Smooth muscle cell (in vitro differentiated cells): ENCODE measurements around the gene RBM3. TPM values are rescaled to one million over a fixed set of nuclear protein-coding genes. Genes with fewer than 3 reads are reported as not detected.

Experiments used
- DNase-seq: peaks from one replicate; lab custom pipeline; 2025; ENCODE audit not compliant: unreplicated experiment; lab: John Stamatoyannopoulos, UW
- H2AFZ ChIP-seq: fragments of 200-600 bp; sonication (generic); 2 replicates; pipeline ENCODE4 v1.6.0; 2016; ENCODE audit warnings: antibody characterized with exemption, low read depth, mild to moderate bottlenecking
- H3F3A ChIP-seq: fragments of 200-600 bp; sonication (generic); 2 replicates; pipeline ENCODE4 v1.6.0; 2017; ENCODE audit warnings: antibody characterized with exemption, low read depth
- H3K27ac ChIP-seq: fragments of 200-600 bp; sonication (generic); 2 replicates; pipeline ENCODE4 v1.5.1; 2016; ENCODE audit warnings: low read depth, mild to moderate bottlenecking
- H3K27me3 ChIP-seq: fragments of 200-600 bp; sonication (generic); 2 replicates; pipeline ENCODE4 v1.6.1; 2016; ENCODE audit warnings: low read depth, mild to moderate bottlenecking
- H3K36me3 ChIP-seq: fragments of 200-600 bp; sonication (generic); 2 replicates; pipeline ENCODE4 v1.5.1; 2016; ENCODE audit warnings: low read depth
- H3K4me1 ChIP-seq: fragments of 200-600 bp; sonication (generic); 2 replicates; pipeline ENCODE4 v1.5.1; 2016; ENCODE audit warnings: low read depth
- H3K4me2 ChIP-seq: fragments of 200-600 bp; sonication (generic); 2 replicates; pipeline ENCODE4 v1.6.0; 2016; ENCODE audit warnings: mild to moderate bottlenecking
- H3K4me3 ChIP-seq: fragments of 200-600 bp; sonication (generic); 2 replicates; pipeline ENCODE4 v1.5.1; 2016; ENCODE audit warnings: mild to moderate bottlenecking
- H3K79me2 ChIP-seq: fragments of 200-600 bp; sonication (generic); 2 replicates; pipeline ENCODE4 v1.6.0; 2016; ENCODE audit warnings: low read depth, mild to moderate bottlenecking
- H3K9ac ChIP-seq: fragments of 200-600 bp; sonication (generic); 2 replicates; pipeline ENCODE4 v1.6.0; 2016; ENCODE audit warnings: low read depth
- H3K9me3 ChIP-seq: fragments of 200-600 bp; sonication (generic); replicated peaks from 2 replicates; pipeline ENCODE4 v1.5.1; 2016; ENCODE audit warnings: low read depth
- H4K20me1 ChIP-seq: fragments of 200-600 bp; sonication (generic); 2 replicates; pipeline ENCODE4 v1.6.0; 2016; ENCODE audit warnings: low read depth
- CTCF ChIP-seq: fragments of 200-600 bp; sonication (generic); IDR thresholded peaks from 2 replicates; pipeline ENCODE4 v1.5.1; 2017; ENCODE audit warnings: borderline replicate concordance, mild to moderate bottlenecking, antibody characterized with exemption; ENCODE audit not compliant: insufficient read depth, poor library complexity, severe bottlenecking
- WGBS: methylation state at CpG from one replicate; pipeline ENCODE4 v1.1.7; 2016; ENCODE audit warnings: low lambda C conversion rate; 5-methylcytosine and 5-hydroxymethylcytosine counted together
- polyA plus RNA-seq: library from polyadenylated mRNA; unstranded; fragments of >200 nt; fragmentation: Nextera tagmentation; extraction: Ambion mirVana; gene quantifications from 2 replicates; pipeline ENCODE4 v1.2.1, GENCODE V29; 2016
- total RNA-seq: library from RNA; depleted of rRNA; stranded (reverse); fragments of >200 nt; gene quantifications from 2 replicates; pipeline ENCODE4 v1.2.3, GENCODE V29; 2014

Gene RBM3
- total and polyA plus RNA-seq, 2 experiments from 2014 or later: 110 to 111 TPM

- no peaks in the 10 kb centered on the region for H3K9me3 ChIP-seq
- no peaks in the 10 kb centered on the region for H3F3A ChIP-seq
- H3K9ac ChIP-seq: peak overlapping the region; percentile 95
- H4K20me1 ChIP-seq: peaks cover 16% of the 10 kb centered on the region
- WGBS: 66% methylated on average over 19 of the region's 19 CpGs
- H3K36me3 ChIP-seq: no peaks in the 10 kb centered on the region
- DNase-seq: no peak
- peak overlapping the region; percentile 59 for H3K4me3 ChIP-seq
- no peak overlapping the region for H2AFZ ChIP-seq
- H3K4me1 ChIP-seq: peaks cover 8% of the 10 kb centered on the region
- peaks cover 24% of the 10 kb centered on the region for H3K79me2 ChIP-seq
- H3K27ac ChIP-seq: peak overlapping the region; percentile 95
- no peaks in the 10 kb centered on the region for H3K27me3 ChIP-seq
- H3K4me2 ChIP-seq: peak overlapping the region; percentile 96
- TF ChIP-seq CTCF: no peak
Observed at GRCh38 chrX:48573690-48574269, 504 bp upstream of the RBM3 start.

GRCh38 chrX:48575642-48576041, 1.4 kb downstream of the RBM3 start:
- H4K20me1 ChIP-seq: peaks cover 16% of the 10 kb centered on the region
- peaks cover 24% of the 10 kb centered on the region for H3K79me2 ChIP-seq
- no peaks in the 10 kb centered on the region for H3F3A ChIP-seq
- DNase-seq: no peak
- peak overlapping the region; percentile 95 for H3K9ac ChIP-seq
- H3K4me3 ChIP-seq: peak overlapping the region; percentile 59
- H3K4me1 ChIP-seq: peaks cover 8% of the 10 kb centered on the region
- peak overlapping the region; percentile 96 for H3K4me2 ChIP-seq
- no peak for TF ChIP-seq CTCF
- H3K36me3 ChIP-seq: no peaks in the 10 kb centered on the region
- H2AFZ ChIP-seq: no peak overlapping the region
- H3K27me3 ChIP-seq: no peaks in the 10 kb centered on the region
- H3K9me3 ChIP-seq: no peaks in the 10 kb centered on the region
- peak overlapping the region; percentile 95 for H3K27ac ChIP-seq
- WGBS: 79% methylated on average over 13 of the region's 13 CpGs

- H3F3A ChIP-seq: no peaks in the 10 kb centered on the region
- no peaks in the 10 kb centered on the region for H3K9me3 ChIP-seq
- no peaks in the 10 kb centered on the region for H3K36me3 ChIP-seq
- H3K27me3 ChIP-seq: no peaks in the 10 kb centered on the region
- H3K27ac ChIP-seq: peak overlapping the region; percentile 95
- no peak overlapping the region for H2AFZ ChIP-seq
- peak overlapping the region; percentile 96 for H3K4me2 ChIP-seq
- H3K4me3 ChIP-seq: peak overlapping the region; percentile 59
- H3K9ac ChIP-seq: peak overlapping the region; percentile 95
- no peak for TF ChIP-seq CTCF
- peaks cover 16% of the 10 kb centered on the region for H4K20me1 ChIP-seq
- peaks cover 24% of the 10 kb centered on the region for H3K79me2 ChIP-seq
- H3K4me1 ChIP-seq: peaks cover 8% of the 10 kb centered on the region
- 71% methylated on average over 6 of the region's 6 CpGs for WGBS
- DNase-seq: no peak
Observed at GRCh38 chrX:48576108-48576507, 1.8 kb downstream of the RBM3 start.

GRCh38 chrX:48578661-48579128, 4.4 kb downstream of the RBM3 start:
- Histone ChIP-seq H3K27ac (peak overlapping the region; percentile 7), H3K9me3 (no peaks in the 10 kb centered on the region), H3F3A (no peaks in the 10 kb centered on the region), H4K20me1 (peaks cover 16% of the 10 kb centered on the region), H3K36me3 (no peaks in the 10 kb centered on the region), H3K27me3 (no peaks in the 10 kb centered on the region), H2AFZ (no peak overlapping the region), H3K4me2 (no peak overlapping the region), H3K4me3 (no peak overlapping the region), H3K9ac (no peak overlapping the region), H3K4me1 (peaks cover 8% of the 10 kb centered on the region), H3K79me2 (peaks cover 24% of the 10 kb centered on the region)
- 69% methylated on average over 2 of the region's 2 CpGs for WGBS
- TF ChIP-seq CTCF: no peak
- DNase-seq: no peak
